Gastroesophageal sphincter (tissue), 3 donors: ENCODE data around the gene WARS2.

Experiments used
- CTCF ChIP-seq, 4 experiments: fragments of 200-600 bp in 2 of 4; fragments of 450-650 bp in 2 of 4; sonication (generic) in 1 of 4; IDR thresholded peaks; one replicate each; pipeline ENCODE4 v1.5.1; 2017 to 2019; ENCODE audit warnings: antibody characterized with exemption in 4 of 4, mild to moderate bottlenecking in 2 of 4, moderate library complexity in 2 of 4
- EP300 ChIP-seq: sonication (generic); formaldehyde crosslinking; IDR thresholded peaks from one replicate; pipeline ENCODE4 v1.6.1; 2017; ENCODE audit warnings: antibody characterized with exemption, mild to moderate bottlenecking
- POLR2A ChIP-seq, 2 donors: fragments of 450-650 bp; IDR thresholded peaks; one replicate each; pipeline ENCODE4 v1.6.1; 2017; ENCODE audit warnings: antibody characterized with exemption in 2 of 2, mild to moderate bottlenecking in 2 of 2, moderate library complexity in 1 of 2
- POLR2AphosphoS5 ChIP-seq: sonication (generic); formaldehyde crosslinking; IDR thresholded peaks from one replicate; pipeline ENCODE4 v1.6.1; 2017; ENCODE audit warnings: antibody characterized with exemption

GRCh38 chr1:119038363-119038762 is 102.1 kb downstream of the WARS2 start:
- TF ChIP-seq CTCF (IDR thresholded peaks at IDR 0.05) (no peak), EP300 (no peak), POLR2AphosphoS5 (no peak), POLR2A (IDR thresholded peaks at IDR 0.05) (no peak)
